Upper lobe of left lung (tissue), 6 donors: ENCODE results near the gene YIPF4. TPM values are rescaled to one million over a fixed set of nuclear protein-coding genes. Genes with fewer than 3 reads are reported as not detected.

Source experiments
- ATAC-seq, 2 donors: fragments of 200-7000 bp; cut with Tn5 transposase; one replicate each; pipeline ENCODE4 v1.9.1; 2022; ENCODE audit warnings: mild to moderate bottlenecking in 2 of 2, moderate library complexity in 2 of 2; ENCODE audit not compliant: low FRiP score in 2 of 2
- DNase-seq, 2 donors: peaks; one replicate each; pipeline ENCODE4 v3.0.0-alpha.2; 2019 to 2020
- H3K27ac ChIP-seq, 4 donors: fragments of 200-600 bp; sonication (generic); one replicate each; pipeline ENCODE4 v1.5.1; 2016 to 2019
- H3K27me3 ChIP-seq, 4 donors: fragments of 200-600 bp; sonication (generic); one replicate each; pipeline ENCODE4 v1.5.1; 2017 to 2019
- H3K36me3 ChIP-seq, 4 donors: fragments of 200-600 bp; sonication (generic); one replicate each; pipeline ENCODE4 v1.5.1; 2016 to 2019
- H3K4me1 ChIP-seq, 4 donors: fragments of 200-600 bp; sonication (generic); one replicate each; pipeline ENCODE4 v1.5.1; 2018 to 2019
- H3K4me3 ChIP-seq, 4 donors: fragments of 200-600 bp; sonication (generic); one replicate each; pipeline ENCODE4 v1.5.1; 2017 to 2019; ENCODE audit warnings: mild to moderate bottlenecking in 2 of 4, moderate library complexity in 1 of 4
- H3K9me3 ChIP-seq, 4 donors: fragments of 200-600 bp; sonication (generic); one replicate each; pipeline ENCODE4 v1.5.1; 2018 to 2019
- EP300 ChIP-seq, 4 donors: sonication (generic); formaldehyde crosslinking; IDR thresholded peaks; one replicate each; pipeline ENCODE4 v1.5.1; 2017; ENCODE audit warnings: antibody characterized with exemption in 4 of 4, control low read depth in 2 of 4
- POLR2A ChIP-seq, 4 donors: fragments of 450-650 bp; IDR thresholded peaks; one replicate each; pipeline ENCODE4 v1.5.1; 2016 to 2017; ENCODE audit warnings: antibody characterized with exemption in 4 of 4, mild to moderate bottlenecking in 2 of 4
- POLR2AphosphoS5 ChIP-seq, 2 donors: sonication (generic); formaldehyde crosslinking; IDR thresholded peaks; one replicate each; pipeline ENCODE4 v1.5.1; 2017; ENCODE audit warnings: antibody characterized with exemption in 2 of 2
- WGBS, 2 donors: methylation state at CpG; one replicate each; pipeline ENCODE4 v1.1.5; 2017 to 2018; 5-methylcytosine and 5-hydroxymethylcytosine counted together
- total RNA-seq, 6 donors: library from RNA; depleted of rRNA in 4 of 6; stranded (reverse); fragments of >200 nt in 4 of 6; gene quantifications; one replicate each; pipeline versions ENCODE4 v1.1.0 to v1.2.1, GENCODE V29; 2016 to 2021
- TF ChIP-seq, protein P1 (sequence below), 6 experiments: fragments of 450-650 bp in 4 of 6; fragments of 200-600 bp in 2 of 6; sonication (generic) in 2 of 6; IDR thresholded peaks; one replicate each; pipeline ENCODE4 v1.5.1; 2016 to 2019; ENCODE audit warnings: antibody characterized with exemption in 6 of 6
- donor health status: DM: no; HTN: no; CAD: no; lungs with moderate emphysema.
- donor health status: DM: no; HTN: yes; CAD: no; lungs with severe emphysema.

YIPF4 gene
- total RNA-seq, 6 donors from 2014 or later: 13.1 to 46.5 (median 18.9) TPM

DNA sequence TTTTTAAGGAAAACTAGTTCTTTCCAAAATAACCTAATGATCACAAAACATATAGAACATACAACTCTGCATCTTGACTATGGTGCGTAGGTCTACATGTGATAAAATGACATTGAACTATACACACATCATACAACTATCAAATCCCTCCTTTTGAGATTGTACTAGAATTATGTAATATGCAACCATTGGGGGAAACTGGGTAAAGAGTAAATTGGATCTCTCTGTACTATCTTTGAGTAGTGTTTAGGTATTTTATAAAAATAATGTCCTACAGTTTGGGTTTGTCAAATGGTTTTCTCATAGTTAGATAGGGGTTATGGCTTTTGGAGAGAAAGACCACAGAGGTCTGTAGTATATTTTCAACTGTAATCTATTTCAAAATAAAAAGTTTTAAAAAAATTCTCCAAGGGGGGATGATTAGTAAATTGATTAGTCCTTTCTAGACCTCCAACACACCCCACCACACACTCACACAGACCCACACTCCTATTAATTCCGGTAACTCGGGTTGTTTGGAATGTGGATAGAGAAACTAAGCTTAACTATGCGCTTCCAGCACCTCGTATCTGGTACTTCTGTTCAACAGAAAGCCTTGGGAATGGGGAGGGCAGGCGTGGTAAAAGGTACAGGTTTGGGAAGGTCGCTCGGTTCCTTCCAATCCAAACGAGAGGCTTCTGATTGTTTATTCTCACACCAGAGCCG, 78.4 kb downstream of the YIPF4 start:
- Histone ChIP-seq H3K4me3 (peak overlapping the region; percentile 66 to 90 (median 74)), H3K27ac (peak overlapping the region; percentile 90 to 96 (median 94)), H3K9me3 (no peaks in the 10 kb centered on the region), H3K36me3 (no peaks in the 10 kb centered on the region), H3K4me1 (peaks cover 23 to 33% (median 26%) of the 10 kb centered on the region in 4 donors), H3K27me3 (no peaks in the 10 kb centered on the region)
- ATAC-seq (no peak), DNase-seq (no peak)
- 11 to 18% methylated on average over 5 to 10 of the region's 10 CpGs for WGBS, 2 donors
- TF ChIP-seq EP300 (IDR thresholded peaks at IDR 0.05): no peak

DNA sequence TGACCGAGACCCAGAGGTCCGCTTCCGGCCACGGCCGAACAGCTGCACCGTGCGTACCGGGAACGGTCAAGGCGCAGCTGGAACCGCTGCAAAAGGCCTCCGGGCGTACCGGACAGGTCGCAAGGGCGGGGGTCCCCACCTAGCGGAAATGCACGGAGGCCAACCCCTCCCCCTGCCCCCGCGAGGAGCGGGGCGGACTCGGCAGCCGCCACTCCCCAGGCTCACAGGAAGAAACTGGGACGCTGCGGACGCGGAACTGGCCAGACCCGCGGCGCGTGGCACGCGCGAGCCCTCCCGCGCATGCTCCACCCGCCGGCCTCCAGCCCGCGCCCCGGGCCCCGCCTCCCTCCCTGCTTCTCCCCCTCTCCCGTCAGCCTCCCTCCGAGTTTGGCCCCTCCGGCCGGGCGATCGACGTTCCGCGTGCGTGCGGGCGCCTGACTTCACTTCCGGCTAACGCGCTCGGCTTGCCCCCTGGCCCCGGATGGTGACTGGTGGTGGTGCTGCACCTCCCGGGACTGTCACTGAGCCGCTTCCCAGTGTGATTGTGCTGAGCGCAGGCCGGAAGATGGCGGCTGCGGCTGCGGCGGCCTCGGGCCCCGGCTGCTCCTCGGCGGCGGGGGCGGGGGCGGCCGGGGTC, 79.1 kb downstream of the YIPF4 start, which contains the start of gene BIRC6:
Gene BIRC6, plus strand, starts transcription at position 343 of the 637 bp plus-strand sequence. Its CDS starts 139 bp downstream, at position 482.
- no peaks in the 10 kb centered on the region for H3K27me3 ChIP-seq
- peak within 1 kb of the TSS; percentile 90 to 96 (median 94) for H3K27ac ChIP-seq
- peaks cover 25 to 33% (median 27%) of the 10 kb centered on the region in 4 donors for H3K4me1 ChIP-seq
- no peaks in the 10 kb centered on the region for H3K36me3 ChIP-seq
- DNase-seq (peak; percentile 99 to 100), ATAC-seq (peak; percentile 98)
- 1% methylated on average over 23 of the region's 76 CpGs; no CpG with 5 or more reads in 1 of the 2 donors for WGBS, 2 donors
- H3K4me3 ChIP-seq: peak within 1 kb of the TSS; percentile 66 to 90 (median 74)
- TF ChIP-seq, protein P1, sequence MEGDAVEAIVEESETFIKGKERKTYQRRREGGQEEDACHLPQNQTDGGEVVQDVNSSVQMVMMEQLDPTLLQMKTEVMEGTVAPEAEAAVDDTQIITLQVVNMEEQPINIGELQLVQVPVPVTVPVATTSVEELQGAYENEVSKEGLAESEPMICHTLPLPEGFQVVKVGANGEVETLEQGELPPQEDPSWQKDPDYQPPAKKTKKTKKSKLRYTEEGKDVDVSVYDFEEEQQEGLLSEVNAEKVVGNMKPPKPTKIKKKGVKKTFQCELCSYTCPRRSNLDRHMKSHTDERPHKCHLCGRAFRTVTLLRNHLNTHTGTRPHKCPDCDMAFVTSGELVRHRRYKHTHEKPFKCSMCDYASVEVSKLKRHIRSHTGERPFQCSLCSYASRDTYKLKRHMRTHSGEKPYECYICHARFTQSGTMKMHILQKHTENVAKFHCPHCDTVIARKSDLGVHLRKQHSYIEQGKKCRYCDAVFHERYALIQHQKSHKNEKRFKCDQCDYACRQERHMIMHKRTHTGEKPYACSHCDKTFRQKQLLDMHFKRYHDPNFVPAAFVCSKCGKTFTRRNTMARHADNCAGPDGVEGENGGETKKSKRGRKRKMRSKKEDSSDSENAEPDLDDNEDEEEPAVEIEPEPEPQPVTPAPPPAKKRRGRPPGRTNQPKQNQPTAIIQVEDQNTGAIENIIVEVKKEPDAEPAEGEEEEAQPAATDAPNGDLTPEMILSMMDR (IDR thresholded peaks at IDR 0.05): peak in 5 of 6 experiments; percentile 7 to 57 (median 39)
- TF ChIP-seq POLR2A (IDR thresholded peaks at IDR 0.05) (peak; percentile 18 to 91 (median 78)), EP300 (IDR thresholded peaks at IDR 0.05) (peak in 1 of 4 donors; percentile 35), POLR2AphosphoS5 (IDR thresholded peaks at IDR 0.05) (peak; percentile 90 to 92)
- no peaks in the 10 kb centered on the region for H3K9me3 ChIP-seq

DNA sequence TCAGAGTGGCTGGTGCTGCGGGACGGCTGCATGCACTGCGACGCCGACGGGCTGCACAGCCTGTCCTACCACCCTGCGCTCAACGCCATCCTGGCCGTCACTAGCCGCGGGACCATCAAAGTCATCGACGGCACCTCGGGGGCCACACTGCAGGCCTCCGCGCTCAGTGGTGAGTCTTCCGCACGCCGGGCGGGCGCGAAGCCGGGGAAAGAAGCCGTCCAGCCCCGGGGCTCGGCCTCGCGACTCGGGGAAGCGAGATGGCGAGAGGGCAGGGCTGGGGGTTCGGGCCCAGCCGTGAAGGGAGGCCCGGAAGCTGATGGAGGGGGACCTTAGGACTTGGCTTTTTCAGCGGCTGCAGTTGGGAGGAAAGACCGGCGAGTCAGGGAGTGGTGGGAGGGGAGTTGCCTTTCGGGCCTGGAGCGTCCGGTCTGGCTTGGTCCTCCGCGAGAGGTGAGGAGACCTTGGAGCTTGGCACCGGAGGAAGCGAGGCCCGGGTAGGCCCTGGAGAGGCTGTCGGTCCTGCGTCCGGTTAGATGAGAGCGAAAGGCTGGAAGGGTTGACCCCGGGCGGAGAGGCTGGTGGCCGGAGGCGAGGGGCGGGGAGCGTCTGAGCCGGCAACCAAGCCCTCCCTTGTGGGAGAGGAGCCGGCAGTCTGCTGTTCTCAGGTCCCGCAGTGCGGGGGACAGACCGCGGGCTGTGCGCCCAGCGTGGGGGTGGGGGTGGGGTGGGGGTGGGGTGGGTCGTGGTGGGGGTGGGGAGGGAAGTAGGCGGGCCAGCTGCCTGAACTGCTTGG, 79.8 kb downstream of the YIPF4 start:
- 0 to 1% methylated on average over 25 to 56 of the region's 65 CpGs for WGBS, 2 donors
- H3K4me1 ChIP-seq: peaks cover 25 to 33% (median 27%) of the 10 kb centered on the region in 4 donors
- H3K27me3 ChIP-seq: no peaks in the 10 kb centered on the region
- peak overlapping the region; percentile 90 to 96 (median 94) for H3K27ac ChIP-seq
- ATAC-seq: peak; percentile 13 to 34
- no peak for TF ChIP-seq EP300 (IDR thresholded peaks at IDR 0.05)
- TF ChIP-seq, protein P1 (IDR thresholded peaks at IDR 0.05): peak in 1 of 6 experiments; percentile 4
- TF ChIP-seq POLR2AphosphoS5 (IDR thresholded peaks at IDR 0.05): no peak
- peak in 2 of 4 donors; percentile 3 to 13 for TF ChIP-seq POLR2A (IDR thresholded peaks at IDR 0.05)
- peak; percentile 48 to 86 for DNase-seq
- H3K9me3 ChIP-seq: no peaks in the 10 kb centered on the region
- H3K36me3 ChIP-seq: no peaks in the 10 kb centered on the region
- H3K4me3 ChIP-seq: peak overlapping the region; percentile 53 to 90 (median 74)

- 5 to 18% methylated on average over 7 to 16 of the region's 16 CpGs for WGBS, 2 donors
- Histone ChIP-seq H3K27me3 (no peaks in the 10 kb centered on the region), H3K9me3 (no peaks in the 10 kb centered on the region), H3K27ac (peak overlapping the region; percentile 90 to 96 (median 94)), H3K4me3 (peak overlapping the region; percentile 53 to 90 (median 74)), H3K4me1 (peaks cover 25 to 38% (median 29%) of the 10 kb centered on the region in 4 donors), H3K36me3 (no peaks in the 10 kb centered on the region)
- no peak for TF ChIP-seq POLR2A (IDR thresholded peaks at IDR 0.05)
- no peak for TF ChIP-seq EP300 (IDR thresholded peaks at IDR 0.05)
- TF ChIP-seq POLR2AphosphoS5 (IDR thresholded peaks at IDR 0.05): no peak
- TF ChIP-seq, protein P1 (IDR thresholded peaks at IDR 0.05): no peak
- ATAC-seq: no peak
- DNase-seq: peak in 1 of 2 donors; percentile 49
Measured at GRCh38 chr2:32358111-32358482, 80.4 kb downstream of the YIPF4 start.
